IPS-18c (cell line): ENCODE results near the gene ZNF511.
A peak's percentile ranks its signal among the peaks of the same experiment; 100 is the strongest.
"Not testable (repeated sequence)": the region's sequence is repeated elsewhere in the genome, so short reads cannot be mapped to it uniquely, and the experiment has no call there.

ENCODE experiments used
- H3K4me3 ChIP-seq: 2 replicates; pipeline ENCODE4 v1.7.0; 2013; ENCODE audit warnings: low read depth, mild to moderate bottlenecking, low read length, moderate library complexity; ENCODE audit not compliant: insufficient read depth
- H3K9me3 ChIP-seq: one replicate; pipeline ENCODE4 v1.6.1; 2013; ENCODE audit warnings: mild to moderate bottlenecking, low read length, moderate library complexity; ENCODE audit not compliant: control insufficient read depth, insufficient read depth

ZNF511 gene, protein sequence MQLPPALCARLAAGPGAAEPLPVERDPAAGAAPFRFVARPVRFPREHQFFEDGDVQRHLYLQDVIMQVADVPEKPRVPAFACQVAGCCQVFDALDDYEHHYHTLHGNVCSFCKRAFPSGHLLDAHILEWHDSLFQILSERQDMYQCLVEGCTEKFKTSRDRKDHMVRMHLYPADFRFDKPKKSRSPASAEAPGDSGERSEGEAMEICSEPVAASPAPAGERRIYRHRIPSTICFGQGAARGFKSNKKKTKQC

DNA sequence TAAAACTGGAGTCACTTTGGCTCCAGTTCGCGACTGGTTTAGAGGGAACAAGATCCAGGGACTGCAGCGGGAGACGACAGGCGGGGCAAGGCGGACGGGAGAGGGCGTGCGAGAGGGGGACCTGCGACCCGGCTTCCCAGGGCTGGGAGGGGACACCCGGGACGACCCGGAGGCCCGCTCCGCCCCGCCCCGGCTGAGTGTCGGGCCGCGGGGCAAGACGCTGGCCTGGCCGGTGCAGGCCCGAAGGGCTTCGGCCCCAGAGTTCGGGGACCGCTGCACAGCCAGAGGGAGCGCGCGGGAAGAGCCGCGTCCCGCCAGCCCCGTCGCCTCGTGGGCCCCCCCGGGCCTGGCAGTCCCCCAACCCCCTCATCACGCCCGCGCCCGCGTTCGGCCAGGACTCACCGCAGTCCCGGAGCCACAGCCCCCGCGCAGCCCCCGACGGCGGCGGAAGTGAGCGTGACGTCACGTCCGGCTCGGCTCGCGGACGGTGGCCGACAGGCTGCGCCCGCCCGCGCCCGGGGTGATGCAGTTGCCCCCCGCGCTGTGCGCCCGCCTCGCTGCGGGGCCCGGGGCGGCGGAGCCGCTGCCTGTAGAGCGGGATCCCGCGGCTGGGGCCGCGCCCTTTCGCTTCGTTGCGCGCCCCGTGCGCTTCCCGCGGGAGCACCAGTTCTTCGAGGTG, at the start of gene ZNF511, which contains the start of gene TUBGCP2:
Gene ZNF511, plus strand, starts transcription at position 494 of the 679 bp plus-strand sequence. Its CDS starts 30 bp downstream, at position 524.
Gene TUBGCP2, minus strand, starts transcription at position 452 of the 679 bp plus-strand sequence. CDS start 5,931 bp downstream, outside the sequence.
- Histone ChIP-seq H3K9me3 (peaks cover 2% of the 10 kb centered on the region), H3K4me3 (peak within 1 kb of the TSS; percentile 96)

DNA sequence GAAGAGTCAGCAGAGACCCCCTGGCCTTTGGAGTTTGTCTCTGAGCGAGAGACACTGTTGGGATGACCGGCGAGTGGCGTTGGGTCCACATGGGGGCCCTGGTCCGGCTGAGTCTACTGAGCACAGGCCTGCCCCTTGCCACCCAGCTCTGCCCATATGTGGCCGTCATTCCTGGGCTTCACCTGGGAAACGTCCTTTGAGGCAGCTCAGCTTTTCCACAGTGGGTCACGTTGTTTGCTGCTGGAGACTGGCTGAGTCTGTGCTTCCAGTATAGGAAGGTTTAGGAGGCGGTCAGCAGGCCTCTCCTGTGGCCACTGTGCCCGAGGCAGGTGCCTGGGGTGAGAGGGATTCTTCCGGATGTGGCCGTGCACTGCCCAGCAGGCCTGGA, 49.1 kb upstream of the ZNF511 start:
- no peak overlapping the region for H3K4me3 ChIP-seq

DNA sequence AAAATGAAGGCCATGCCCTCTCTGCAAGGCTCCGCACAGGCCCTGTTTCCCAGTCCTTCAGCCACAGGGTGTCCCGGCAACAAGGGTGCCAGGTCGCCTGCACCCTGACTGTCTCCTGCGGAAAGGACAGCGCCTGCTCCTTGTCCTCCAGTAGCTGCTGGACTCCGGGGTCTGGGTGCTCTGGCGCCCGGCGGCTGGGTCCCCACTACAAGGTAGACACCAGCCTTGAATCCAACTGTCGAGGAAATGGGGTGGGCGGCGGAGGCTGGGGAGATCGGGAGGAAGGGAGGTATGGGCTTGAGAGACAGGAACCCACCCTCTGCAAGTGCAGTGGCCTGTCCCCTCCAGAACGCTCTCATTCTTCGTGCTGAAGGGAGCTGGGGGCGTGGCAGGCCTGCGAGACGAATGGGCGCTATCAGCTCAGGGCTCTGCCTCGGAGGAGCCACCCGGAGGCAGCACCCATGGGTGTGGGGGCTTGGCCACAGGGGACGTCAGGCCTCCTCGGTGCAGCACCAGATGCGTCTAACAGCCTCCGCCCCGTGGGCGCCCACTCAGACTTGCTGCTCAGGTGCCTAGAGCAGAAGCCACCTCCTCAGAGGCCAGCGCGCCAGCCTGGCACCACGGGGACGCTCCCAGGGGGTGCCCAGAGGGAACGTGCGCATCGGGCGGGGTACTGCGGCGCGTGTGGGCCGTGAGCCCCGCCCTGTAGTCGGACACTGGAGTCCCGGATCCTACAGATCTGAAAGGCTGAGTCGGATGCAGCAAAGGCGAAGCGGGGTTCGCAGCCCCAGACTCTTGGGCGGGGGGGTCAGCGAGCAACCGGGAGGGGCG, 47.6 kb upstream of the ZNF511 start:
- H3K9me3 ChIP-seq = no peaks in the 10 kb centered on the region
- H3K4me3 ChIP-seq = peak overlapping the region; percentile 66

More for the DNA sequence above, 49.1 kb upstream of the ZNF511 start:
- H3K9me3 ChIP-seq = no peaks in the 10 kb centered on the region

DNA sequence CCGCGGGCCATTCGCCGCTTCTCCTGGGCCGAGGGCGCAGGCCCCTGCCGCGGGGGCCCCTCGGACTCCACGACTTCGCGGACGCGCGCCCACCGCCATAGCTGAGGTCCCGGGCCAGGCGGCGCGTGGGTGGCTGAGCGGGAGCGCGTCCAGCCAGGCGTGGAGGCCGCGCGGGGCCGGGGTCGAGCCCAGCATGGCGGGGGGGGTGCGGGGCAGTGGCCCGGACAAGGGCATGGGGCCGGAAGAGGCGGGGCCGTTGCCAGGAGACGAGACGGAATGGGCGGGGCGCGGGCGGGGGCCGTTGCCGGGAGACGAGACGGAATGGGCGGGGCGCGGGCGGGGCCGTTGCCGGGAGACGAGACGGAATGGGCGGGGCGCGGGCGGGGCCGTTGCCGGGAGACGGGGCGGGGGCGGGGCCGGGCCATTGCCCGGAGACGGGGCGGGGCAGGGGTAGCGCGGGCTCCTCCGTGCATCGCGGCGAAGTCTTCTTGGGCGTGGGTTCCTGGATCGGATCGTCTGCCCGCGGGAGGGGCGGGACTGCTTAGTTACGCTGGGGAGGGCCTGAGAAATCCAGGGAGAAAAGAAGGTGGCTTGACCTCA, 46.9 kb upstream of the ZNF511 start:
- peak overlapping the region; percentile 66 for H3K4me3 ChIP-seq
- no peaks in the 10 kb centered on the region for H3K9me3 ChIP-seq

DNA sequence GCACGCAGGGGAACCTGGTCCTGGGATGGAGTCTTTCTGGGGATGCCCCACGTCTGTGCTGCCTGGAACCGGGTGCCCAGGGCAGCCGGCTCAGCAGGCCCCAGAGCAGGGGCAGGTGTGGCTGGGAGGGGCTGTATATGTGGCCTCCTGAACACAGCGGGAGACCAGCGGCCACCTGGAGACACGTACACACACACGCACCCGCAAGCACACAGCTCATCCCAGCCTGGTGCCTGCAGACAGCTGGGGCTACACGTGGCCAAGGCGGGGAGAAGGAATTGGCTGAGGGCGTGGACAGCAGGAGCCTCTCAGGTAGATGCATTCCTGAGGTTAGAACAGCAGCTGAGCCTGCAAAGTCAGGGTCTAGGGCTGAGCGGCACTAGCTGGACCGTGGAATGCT, 46.0 kb upstream of the ZNF511 start:
- no peak overlapping the region for H3K4me3 ChIP-seq
- H3K9me3 ChIP-seq = no peaks in the 10 kb centered on the region

DNA sequence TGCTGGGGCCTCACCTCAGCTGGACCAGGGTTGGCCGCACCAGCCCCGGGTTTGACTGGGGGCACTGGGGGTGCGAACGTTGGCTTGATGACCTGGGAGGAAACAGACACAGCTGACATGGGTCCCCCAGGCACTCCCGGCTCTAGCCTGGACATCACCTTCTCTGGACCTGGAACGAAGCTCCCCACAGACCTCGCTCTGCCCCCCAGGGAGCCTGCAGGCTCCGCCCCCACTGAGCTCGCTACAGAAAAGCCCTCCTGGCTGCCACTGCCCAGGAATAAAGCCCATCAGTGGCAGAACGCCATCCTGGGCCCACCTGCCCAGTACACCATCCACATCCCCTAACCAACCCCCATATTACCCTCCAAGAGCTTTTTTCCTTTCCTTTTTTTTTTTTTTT, 45.0 kb upstream of the ZNF511 start:
- H3K4me3 ChIP-seq = no peak overlapping the region
- no peaks in the 10 kb centered on the region for H3K9me3 ChIP-seq

DNA sequence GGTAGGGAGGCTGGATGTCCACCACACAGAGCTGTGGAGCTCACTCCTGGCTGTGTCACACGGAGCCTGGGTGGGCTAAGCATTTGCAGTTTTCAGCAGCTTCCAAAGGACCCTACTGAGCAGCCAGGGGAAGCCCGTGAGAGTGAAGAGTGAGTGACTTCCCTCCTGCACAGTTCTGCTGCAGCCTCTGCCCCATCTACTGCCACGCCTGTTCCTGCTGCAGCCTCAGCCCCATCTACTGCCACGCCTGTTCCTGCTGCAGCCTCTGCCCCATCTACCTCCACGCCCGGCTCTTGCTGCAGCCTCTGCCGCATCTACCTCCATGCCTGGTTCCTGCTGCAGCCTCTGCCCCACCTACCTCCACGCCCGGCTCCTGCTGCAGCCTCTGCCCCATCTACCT, 44.3 kb upstream of the ZNF511 start:
- no peaks in the 10 kb centered on the region for H3K9me3 ChIP-seq
- no peak overlapping the region for H3K4me3 ChIP-seq

DNA sequence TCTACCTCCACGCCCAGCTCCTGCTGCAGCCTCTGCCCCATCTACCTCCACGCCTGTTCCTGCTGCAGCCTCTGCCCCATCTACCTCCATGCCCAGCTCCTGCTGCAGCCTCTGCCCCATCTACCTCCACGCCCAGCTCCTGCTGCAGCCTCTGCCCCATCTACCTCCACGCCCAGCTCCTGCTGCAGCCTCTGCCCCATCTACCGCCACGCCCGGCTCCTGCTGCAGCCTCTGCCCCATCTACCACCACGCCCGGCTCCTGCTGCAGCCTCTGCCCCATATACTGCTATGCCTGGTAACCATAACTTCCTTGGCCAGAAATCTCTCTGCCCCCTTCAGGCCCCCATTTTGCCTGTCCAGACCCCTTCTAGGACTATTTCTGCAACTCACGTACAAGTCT, 43.7 kb upstream of the ZNF511 start:
- not testable (repeated sequence) for H3K4me3 ChIP-seq, H3K9me3 ChIP-seq

DNA sequence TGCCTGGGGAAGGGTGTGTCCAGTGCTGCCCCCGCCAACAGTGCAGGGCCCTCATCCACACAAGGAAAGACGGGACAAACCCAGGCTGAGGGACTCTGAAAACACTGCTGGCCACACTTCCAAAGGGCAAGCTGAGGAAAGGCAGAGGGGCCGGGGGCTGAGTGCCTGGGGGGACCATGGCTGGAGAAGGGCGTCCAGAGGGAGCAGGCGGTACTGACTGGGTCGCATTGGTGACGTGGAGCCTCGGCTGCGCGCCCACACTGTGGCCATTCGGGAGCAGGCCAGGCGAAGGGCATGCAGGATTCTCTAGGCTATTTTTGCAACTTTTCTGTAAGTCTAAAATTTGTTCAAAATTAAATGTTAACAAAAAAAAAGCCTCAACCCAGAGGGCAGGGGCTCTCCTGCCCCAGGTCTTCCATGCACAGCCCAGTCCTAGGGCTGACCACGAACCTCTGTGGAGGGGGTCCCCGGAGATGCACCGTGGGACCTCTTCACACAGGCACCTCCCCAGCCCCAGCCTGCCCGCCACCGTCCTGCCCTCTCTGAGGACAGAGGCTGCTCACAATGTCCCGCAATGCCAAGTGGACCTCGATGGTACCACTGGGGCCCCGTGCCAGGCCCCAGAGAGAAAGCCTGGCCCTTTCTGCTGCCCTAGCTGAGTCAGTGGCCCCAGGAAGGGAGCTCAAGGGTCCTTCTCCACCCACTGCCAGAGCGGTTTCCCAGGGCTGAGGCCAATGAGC, 42.5 kb upstream of the ZNF511 start:
- H3K4me3 ChIP-seq = no peak overlapping the region
- H3K9me3 ChIP-seq = no peaks in the 10 kb centered on the region

DNA sequence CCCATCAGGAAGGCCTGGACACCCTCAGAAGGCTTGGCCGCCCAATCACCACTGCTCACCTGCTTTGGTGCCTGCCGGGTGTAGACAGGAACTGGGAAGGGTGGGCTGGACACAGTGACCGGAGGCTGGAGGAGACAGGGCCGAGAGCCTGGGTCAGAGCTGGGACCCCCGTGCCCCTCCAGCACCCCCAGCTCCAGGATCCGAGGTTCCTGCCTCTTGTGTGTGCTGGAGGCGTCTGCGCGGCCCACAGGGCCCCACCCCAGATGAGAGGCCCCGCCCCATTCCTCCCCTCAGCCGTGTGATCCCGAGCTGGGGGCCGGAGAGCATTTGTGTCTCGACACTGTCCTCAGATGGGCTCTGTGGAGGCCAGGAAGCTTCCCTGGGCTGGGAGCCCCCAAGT, 41.4 kb upstream of the ZNF511 start:
- Histone ChIP-seq H3K9me3 (no peaks in the 10 kb centered on the region), H3K4me3 (no peak overlapping the region; the same call in 1 of the 2 replicates)

DNA sequence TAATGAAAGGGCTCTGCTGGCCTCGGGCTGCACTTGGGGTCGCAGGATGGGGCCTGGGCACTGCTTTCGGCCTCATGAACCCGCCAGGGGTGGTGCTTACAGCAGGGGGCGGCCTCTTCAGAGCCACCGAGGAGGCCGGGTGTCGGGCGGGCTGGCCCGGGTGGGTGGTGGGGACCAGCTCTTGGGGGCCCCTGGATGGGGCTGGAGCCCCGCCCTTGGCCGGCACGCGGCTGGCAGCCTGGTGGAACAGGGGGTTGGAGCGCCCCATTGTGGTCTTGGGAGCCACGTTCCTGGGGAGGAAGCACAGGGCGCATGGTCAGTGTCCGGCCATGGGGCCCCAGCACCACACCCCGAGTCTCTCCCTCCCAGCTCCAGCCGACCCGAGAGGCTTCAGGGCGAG, 40.9 kb upstream of the ZNF511 start:
- Histone ChIP-seq H3K4me3 (no peak overlapping the region), H3K9me3 (no peaks in the 10 kb centered on the region)

DNA sequence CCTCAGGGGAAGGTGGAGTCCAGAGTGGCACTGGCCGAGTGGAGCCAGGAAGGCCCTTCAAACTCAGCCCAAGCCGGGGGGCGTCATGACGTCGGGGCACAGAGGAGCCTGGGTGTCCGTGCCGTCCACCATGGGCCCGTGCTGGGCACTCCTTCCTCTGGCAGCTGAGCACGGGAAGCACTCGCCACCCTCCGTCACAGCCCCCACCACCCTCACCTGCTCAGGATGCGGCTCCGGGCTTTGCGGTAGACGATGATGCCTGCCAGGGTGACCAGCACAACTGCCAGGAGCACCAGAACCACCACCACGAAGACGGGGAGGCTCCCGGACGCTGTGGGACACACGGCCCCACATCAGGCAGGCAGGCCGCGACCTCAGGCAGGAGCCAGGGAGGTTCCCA, 40.2 kb upstream of the ZNF511 start:
- no peak overlapping the region for H3K4me3 ChIP-seq
- no peaks in the 10 kb centered on the region for H3K9me3 ChIP-seq

DNA sequence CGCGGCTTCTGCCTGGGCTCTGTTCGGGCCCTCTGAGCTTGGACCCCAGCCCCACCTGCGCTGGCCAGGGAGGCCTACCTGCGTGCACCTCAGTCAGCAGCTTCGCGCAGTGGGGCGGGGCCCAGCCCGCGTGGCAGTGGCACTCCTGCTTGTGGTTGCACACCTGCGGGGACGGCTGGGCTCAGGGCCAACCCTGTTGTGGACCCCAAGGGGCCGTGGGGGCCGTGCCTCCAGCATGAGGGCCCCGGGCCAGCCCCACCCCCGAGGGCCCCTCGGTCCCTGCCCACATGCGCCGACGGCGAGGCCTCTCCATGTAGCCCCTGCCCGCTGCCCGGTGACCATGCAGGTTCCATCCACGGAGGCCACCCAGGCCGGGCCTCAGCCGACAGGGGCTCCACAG, 39.3 kb upstream of the ZNF511 start:
- no peak overlapping the region for H3K4me3 ChIP-seq
- H3K9me3 ChIP-seq = no peaks in the 10 kb centered on the region

DNA sequence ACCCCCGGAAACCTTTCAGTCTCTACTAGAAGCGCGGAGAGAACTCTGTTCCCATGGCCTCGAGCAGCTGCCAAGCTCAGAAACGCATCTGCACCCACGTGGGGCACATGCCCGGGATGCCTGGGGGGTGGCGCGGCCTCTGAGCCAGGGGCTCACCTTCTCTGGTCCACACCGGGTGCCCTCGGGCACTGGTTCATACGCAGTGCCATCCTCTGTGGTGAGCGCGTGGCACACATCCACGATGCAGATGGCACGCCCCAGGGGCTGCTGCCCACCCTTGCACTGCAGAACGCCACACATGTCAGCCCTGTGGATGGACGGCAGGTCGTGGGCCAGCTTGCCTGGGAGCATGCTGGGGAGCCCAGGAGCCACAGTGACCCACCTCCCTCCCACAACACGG, 38.5 kb upstream of the ZNF511 start:
- H3K9me3 ChIP-seq = no peaks in the 10 kb centered on the region
- no peak overlapping the region for H3K4me3 ChIP-seq

DNA sequence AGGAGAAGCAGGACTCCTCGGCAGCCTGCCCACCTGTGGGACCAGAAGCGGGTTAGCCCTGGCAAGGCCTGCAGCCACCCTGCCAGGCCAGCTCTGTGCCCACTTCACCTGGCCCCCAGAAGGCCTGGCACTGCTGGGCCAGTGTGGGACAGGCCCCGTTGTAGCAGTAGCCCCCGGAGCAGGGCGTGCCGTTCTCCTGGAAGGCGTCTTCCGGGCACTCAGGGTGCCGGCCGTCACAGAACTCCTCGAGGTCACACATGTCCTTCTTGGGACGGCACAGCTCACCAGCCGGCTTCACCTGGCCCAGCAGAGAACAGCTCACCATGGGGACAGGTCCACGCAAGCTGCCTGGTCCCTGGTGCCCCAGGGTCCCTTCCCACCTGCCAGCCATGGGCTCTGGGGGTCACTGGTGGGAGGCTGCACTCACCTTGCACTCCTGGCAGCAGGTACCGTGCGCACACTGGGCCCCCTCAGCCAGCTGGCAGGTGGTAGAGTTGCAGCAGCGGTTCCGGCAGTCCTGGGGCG, 37.9 kb upstream of the ZNF511 start:
- Histone ChIP-seq H3K4me3 (no peak overlapping the region), H3K9me3 (no peaks in the 10 kb centered on the region)

DNA sequence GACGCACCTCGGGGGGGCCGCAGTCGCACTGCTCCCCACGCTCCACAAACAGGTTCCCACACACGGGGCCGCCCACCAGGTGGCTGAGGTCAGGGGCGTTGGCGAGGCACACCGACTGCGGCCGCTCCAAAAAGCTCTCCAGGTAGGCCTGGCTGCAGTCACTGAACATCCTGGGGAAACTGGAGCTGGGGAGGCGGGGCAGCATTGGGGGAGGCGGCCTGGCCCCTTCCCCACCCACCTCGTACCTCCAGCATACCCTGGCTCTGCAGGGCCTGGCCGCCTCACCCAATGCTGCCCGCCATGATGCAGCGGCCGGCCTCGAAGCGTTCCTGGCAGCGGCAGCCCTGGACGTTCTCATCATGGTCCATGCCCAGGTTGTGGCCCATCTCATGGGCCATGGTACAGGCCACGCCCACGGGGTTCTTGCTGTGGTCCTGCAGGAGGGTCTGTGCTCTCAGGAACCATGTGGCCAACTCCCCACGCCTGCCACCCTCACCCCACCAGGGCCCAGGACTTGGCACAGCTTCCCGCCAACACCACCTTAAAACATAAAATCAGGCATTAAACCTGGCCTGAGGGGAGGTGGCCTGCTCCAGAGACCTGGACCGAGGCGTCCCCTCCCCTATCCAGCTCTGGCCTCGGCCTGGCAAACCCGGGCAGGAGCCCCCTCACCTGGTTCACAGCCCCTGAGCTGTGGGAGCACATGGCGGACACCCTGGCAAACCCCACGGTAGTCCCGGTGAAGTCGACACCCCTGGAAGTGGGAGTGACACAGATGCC, 37.0 kb upstream of the ZNF511 start:
- H3K4me3 ChIP-seq = no peak overlapping the region
- H3K9me3 ChIP-seq = no peaks in the 10 kb centered on the region
